NCI-H748 (cell line): ENCODE measurements around the gene PRPF6.
A peak's percentile ranks its signal among the peaks of the same experiment; 100 is the strongest.

Experiments
- DNase-seq: peaks from one replicate; lab custom pipeline; 2025; ENCODE audit not compliant: unreplicated experiment; lab: John Stamatoyannopoulos, UW

Gene PRPF6

DNA sequence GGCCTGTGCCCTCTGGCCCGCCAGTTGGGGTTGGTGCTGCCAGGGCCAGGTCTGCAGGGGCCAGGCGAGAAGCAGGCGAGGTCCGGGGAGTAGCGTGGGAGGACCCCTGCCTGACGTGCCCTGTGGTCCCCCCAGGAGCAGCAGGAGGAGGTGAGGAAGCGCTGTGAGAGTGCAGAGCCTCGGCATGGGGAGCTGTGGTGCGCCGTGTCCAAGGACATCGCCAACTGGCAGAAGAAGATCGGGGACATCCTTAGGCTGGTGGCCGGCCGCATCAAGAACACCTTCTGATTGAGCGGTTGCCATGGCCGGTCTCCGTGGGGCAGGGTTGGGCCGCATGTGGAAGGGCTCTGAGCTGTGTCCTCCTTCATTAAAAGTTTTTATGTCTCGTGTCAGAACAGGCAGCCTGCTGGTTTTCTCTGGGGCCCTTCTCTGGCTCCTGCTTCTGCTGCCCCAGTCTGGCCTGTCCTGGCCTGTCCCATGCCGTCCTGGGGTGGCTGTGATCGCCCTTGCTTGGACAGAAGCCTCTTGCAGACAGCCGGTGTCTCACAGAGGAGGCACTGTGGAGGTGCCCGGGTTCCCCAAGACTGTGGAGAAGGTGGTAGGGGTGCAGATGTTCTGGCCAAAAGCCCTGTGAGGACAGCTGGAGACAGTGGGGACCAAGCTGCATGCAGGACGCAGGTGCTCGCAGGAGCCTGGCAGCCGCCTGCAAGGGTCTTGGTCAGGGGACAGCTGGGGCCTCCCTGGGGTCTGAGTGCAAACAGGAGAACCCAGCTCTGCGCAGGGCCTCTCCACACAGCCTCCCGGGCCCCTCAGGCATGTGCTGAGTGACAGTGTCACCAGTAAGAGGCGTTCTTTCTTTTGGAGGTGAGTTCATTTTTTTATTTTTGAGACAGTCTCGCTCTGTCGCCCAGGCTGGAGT lies 52.0 kb downstream of the PRPF6 start:
- DNase-seq = no peak

GRCh38 chr20:64033981-64034493 lies 53.1 kb downstream of the PRPF6 start:
- DNase-seq = no peak

DNA sequence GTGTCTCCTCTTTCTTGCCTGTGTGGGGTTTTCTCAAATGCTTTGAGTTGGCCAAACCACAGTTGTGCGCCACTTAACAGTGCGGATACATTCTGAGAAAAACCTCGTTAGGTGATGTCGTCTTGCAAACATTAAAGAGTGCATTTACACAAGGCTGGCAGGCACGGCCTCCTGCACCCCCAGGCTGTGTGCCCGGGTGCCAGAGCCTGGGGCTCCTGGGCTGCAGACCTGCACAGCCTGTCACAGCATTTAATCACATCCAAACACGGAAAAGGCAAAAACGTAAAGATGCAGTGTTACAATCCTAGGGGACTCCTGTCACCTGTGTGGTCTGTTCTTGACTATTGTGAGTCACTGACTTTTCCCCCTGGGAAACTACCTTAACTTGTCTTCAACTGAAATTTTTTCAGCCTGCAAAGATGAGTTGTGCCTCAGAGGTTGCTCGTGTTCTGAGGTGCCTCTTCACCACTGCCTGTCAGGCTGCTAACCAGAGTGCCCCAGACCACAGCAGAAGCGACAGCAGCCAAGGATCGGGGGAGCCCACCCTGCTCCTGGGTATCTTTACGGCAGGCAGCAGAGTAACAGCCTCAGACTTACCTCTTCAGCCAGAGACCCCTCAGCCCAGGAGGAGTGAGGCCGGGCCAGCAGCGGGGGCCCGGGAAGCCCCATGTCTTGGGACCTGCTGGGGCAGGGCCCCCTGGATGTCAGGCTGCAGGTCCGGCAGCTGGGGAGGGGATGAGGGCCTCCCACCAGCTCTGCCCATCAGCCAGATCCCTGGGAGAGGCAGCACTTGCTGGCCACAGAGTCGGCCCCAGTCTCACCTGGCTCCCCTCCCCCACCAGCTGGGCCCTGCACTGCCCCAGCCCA lies 54.4 kb downstream of the PRPF6 start:
- no peak for DNase-seq

DNA sequence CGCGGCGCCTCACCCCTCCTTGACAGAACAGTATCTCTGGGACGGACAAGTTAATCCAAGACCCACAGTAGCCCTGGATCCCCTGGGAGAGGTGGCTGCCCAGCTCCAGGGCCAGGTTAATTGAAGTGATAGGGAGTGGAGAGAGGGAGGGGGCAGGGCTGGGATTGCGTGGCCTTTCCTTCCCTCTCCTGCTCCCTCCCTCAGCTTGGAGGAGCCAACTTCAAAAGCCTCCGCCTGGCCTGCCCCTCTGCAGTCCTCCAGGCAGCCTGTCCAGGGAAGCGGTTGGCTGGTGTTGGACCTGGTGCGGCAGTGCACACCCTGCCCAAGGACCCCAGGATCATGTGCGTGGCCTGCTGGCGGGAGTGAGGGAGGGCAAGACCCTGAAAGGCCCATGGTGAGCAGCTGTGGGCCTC lies 55.0 kb downstream of the PRPF6 start, which contains the start of gene C20orf204:
Gene C20orf204, plus strand, starts transcription at position 250 of the 413 bp plus-strand sequence. Its CDS starts 142 bp downstream, at position 392.
- no peak for DNase-seq

DNA sequence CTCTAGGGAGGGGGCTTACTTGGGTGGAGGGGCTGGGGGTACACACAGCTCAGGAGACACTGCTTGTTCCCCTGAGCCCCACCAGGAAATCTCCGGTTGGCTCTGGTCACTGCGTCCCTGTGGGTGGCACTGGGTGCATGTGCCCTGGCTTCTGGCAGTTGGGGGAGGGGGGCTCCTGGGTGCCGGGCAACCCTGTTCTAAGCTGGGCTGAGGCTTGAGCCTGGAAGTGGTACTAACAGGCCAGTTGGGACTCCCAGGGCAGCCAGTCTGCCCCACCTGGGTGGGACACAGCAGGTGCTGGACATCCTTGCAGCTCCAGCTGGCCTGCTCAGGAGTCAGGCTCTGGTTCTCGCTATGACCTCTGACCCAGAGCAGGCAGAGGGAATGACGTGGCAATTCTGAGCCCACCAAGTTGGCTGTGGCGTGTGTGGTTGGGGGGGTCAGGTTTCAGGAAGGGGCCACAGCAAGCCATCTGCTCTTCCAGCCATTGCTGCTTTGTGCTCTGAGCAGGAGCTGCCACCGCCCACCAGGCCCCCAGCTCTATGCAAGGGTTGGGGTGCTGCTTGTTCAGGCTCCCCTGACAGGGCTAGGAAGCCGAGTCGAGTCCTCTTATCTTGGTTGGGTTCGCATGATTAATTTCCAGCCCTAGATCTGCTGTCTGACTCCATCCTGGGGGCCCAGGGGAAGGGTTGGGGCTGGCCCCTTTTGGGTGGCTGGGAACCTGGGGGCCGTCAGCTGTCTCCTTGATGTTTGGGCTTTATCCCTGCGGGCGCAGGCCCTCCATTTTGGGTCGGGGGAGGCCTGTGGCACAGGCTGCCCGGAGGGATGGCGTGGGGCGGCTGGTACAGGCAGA lies 55.6 kb downstream of the PRPF6 start:
- DNase-seq = no peak

- no peak for DNase-seq
These were observed 56.2 kb downstream of the PRPF6 start for GRCh38 chr20:64037199-64037497.

- DNase-seq = peak; percentile 52
These were observed 56.7 kb downstream of the PRPF6 start for GRCh38 chr20:64037498-64038213.

DNA sequence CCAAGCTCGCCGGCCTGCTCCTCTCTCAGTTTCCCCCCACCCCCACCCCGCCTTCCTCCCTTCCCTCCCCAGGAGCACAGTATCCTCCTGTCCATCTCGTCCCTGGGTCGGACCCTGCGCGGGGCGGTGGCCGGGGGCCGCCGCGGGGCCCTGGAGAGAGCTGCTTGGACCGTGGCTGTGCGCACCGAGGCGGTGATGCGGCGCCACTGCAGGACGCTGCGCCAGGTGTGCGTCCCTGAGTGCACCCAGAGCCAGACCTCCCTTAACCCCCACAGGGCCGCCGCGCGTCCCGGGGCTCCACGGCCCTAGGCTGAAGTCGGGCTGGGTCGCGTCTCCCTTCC lies 57.3 kb downstream of the PRPF6 start:
- peak; percentile 40 for DNase-seq

- DNase-seq = peak; percentile 66
These were observed 57.8 kb downstream of the PRPF6 start for GRCh38 chr20:64038565-64039292.

DNA sequence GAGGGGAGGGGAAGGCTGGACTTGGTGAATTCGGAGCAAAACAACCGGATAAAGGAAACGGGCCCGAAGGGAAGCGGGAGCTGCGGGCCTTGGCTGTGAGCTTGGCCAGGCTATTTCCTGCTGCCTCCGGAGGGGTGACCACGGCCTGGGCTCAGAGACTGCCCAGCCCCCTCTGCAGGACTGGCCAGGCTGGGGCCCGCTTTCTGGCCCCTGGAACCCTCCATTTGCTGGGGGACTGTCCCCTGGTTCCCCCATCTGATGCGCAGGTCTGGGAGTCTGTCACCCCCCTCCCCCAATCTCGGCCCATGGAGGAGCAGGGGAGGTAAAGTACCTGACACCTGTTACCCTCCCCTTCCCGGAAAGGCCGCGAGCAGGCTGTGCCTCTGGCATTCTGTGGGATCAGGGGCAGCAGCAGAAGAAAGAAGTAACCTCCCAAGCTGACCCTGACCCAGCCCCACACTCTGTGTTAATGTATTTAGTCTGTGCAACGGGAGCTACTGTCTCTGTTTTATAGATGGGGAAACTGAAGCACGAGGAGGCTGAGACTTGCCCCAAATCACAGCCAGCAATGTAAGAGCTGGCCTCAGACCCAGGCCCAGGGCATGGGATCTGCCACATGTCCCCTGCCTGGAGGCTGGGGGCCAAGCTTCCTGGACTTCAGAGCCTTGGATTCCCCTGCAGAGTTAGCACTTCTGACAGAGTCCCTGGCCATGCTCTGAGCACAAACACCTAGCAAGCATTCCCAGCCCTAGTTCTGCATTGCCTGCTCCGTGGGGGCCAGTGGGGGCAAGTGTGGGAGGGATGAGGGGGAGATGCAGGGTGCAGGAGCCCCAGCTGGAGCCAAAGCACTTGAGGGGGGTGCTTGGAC lies 58.6 kb downstream of the PRPF6 start:
- no peak for DNase-seq

DNA sequence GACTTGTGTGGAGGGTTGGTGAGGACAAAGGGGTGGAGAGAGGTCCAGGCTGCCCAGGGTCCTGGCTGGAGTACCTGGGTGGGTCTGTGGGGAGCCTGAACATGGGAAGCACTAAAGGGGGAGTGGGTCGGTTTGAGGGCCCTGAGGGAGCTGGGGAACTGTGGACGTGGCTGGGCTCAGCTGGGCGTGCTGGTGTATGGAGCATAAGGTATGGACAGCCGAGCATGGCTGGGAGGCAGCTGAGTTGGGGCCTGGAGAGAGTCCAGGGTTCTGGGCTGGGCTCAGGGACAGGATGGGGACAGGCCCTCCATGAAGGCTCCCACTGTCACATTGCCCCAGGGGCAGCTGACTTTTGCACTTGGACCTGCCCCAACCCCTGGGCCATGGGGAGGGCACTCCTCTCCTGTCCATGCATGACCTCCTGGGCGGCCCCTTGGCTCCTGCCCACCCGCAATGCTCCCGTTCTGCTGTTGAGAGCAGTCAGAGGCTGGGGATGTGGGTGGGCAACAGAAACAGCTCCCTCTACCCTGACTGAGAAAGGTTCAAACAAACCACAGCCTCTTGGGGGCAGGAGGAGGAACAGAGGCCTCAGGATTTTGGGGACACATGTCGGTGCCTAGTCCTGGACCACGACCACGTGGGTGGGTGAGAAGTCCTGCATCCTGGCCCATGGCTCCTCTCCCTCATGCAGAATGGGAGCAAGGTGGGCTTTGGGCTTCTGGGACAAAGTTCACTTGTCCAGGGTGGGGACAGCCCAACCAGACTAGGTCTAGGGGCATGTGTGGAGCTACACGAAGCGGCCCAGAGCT lies 59.5 kb downstream of the PRPF6 start:
- DNase-seq = no peak

DNA sequence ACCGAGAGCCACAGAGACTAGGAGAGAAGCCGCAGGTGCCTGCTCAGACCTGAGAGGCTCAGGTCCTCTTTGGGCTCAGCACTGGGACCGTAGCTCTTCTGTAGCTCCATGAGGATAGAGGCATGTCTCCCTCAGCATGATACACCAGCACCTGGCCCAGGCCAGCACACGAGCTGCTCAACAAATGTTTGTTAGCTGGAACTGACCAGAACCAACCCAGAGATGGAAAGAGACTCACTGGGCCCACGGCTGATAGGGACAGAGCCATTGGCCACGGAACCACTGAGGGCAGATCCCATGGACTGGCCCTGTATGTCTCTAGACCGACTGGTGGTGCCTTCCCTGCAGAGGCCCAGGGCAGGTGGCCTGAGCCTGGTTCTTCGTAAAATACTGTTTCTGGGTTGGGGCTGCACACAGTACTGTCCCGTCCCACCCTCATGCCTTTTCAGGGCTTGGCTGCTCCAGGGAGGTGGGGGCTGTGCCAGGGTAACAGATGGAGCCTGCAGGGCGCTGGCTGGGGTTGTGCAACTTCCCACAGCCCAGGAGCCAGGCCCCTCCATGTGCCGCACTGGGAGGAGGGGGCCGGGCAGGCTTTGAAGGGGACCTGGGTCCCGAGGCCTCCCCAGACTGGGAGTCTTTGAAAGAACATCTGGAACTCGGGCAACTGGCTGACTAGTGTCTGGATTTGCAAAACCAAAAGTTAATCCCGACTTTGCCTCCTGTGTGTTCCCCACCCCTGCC lies 60.3 kb downstream of the PRPF6 start:
- DNase-seq = no peak

- no peak for DNase-seq
These were observed 60.8 kb downstream of the PRPF6 start for GRCh38 chr20:64041781-64042053.

GRCh38 chr20:64042054-64042781 lies 61.3 kb downstream of the PRPF6 start:
- peak; percentile 12 for DNase-seq

- no peak for DNase-seq
These were observed 62.8 kb downstream of the PRPF6 start for GRCh38 chr20:64043768-64044167.

GRCh38 chr20:64044484-64045247 lies 63.7 kb downstream of the PRPF6 start:
- DNase-seq = no peak
